SK-N-SH treated with all-trans-retinoic acid at 6 μM for 48 hours (cell line): ENCODE results near the gene MT1H.

Experiments used
- ATAC-seq: fragments of 200-7000 bp; cut with Tn5 transposase; 3 replicates; pipeline ENCODE4 v1.9.1; 2020; ENCODE audit warnings: mild to moderate bottlenecking, moderate library complexity
- ARNTL ChIP-seq: fragments of 450-650 bp; formaldehyde crosslinking; IDR thresholded peaks from 2 replicates; pipeline ENCODE4 v1.5.0; 2020; ENCODE audit warnings: low read depth, mild to moderate bottlenecking, moderate library complexity, borderline replicate concordance
- BACH2 ChIP-seq: fragments of 250-450 bp; sonication (Bioruptor Pico); IDR thresholded peaks from 2 replicates; pipeline ENCODE4 v1.9.0; 2021; ENCODE audit warnings: mild to moderate bottlenecking, borderline replicate concordance
- CSDC2 ChIP-seq: fragments of 250-450 bp; sonication (Bioruptor Pico); IDR thresholded peaks from 2 replicates; pipeline ENCODE4 v1.5.0; 2020; ENCODE audit warnings: mild to moderate bottlenecking, moderate library complexity
- ESRRG ChIP-seq: fragments of 250-450 bp; sonication (Bioruptor Pico); IDR thresholded peaks from 2 replicates; pipeline ENCODE4 v1.6.1; 2021; ENCODE audit warnings: mild to moderate bottlenecking
- GLIS3 ChIP-seq: fragments of 250-450 bp; sonication (Bioruptor Pico); IDR thresholded peaks from 2 replicates; pipeline ENCODE4 v1.5.0; 2020; ENCODE audit warnings: mild to moderate bottlenecking, moderate library complexity
- ISL1 ChIP-seq: fragments of 250-450 bp; sonication (Bioruptor Pico); IDR thresholded peaks from 2 replicates; pipeline ENCODE4 v2.1.2; 2022; ENCODE audit warnings: mild to moderate bottlenecking, moderate library complexity
- PPARA ChIP-seq: fragments of 250-450 bp; sonication (Bioruptor Pico); IDR thresholded peaks from 2 replicates; pipeline ENCODE4 v1.5.0; 2020; ENCODE audit warnings: mild to moderate bottlenecking, borderline replicate concordance
- RARB ChIP-seq: fragments of 250-450 bp; sonication (Bioruptor Pico); IDR thresholded peaks from 2 replicates; pipeline ENCODE4 v1.8.0; 2021; ENCODE audit warnings: mild to moderate bottlenecking, moderate library complexity
- SNAI2 ChIP-seq: fragments of 250-450 bp; sonication (Bioruptor Pico); IDR thresholded peaks from 2 replicates; pipeline ENCODE4 v1.5.0; 2020; ENCODE audit warnings: mild to moderate bottlenecking, moderate library complexity
- TOX ChIP-seq: fragments of 250-450 bp; sonication (Bioruptor Pico); IDR thresholded peaks from 2 replicates; pipeline ENCODE4 v1.8.0; 2021; ENCODE audit warnings: mild to moderate bottlenecking, moderate library complexity, borderline replicate concordance
- ZC3H10 ChIP-seq: fragments of 250-450 bp; sonication (Bioruptor Pico); IDR thresholded peaks from 2 replicates; pipeline ENCODE4 v1.5.1; 2021; ENCODE audit warnings: mild to moderate bottlenecking, moderate library complexity
- ZFP3 ChIP-seq: fragments of 250-450 bp; sonication (Bioruptor Pico); IDR thresholded peaks from 2 replicates; pipeline ENCODE4 v1.5.0; 2020; ENCODE audit warnings: mild to moderate bottlenecking, moderate library complexity
- ZNF565 ChIP-seq: fragments of 450-650 bp; formaldehyde crosslinking; conservative IDR thresholded peaks from 2 replicates; pipeline ENCODE4 v1.5.0; 2020; ENCODE audit warnings: low read depth, mild to moderate bottlenecking, moderate library complexity
- ZNF70 ChIP-seq: fragments of 450-650 bp; formaldehyde crosslinking; IDR thresholded peaks from 2 replicates; pipeline ENCODE4 v1.5.0; 2020; ENCODE audit warnings: mild to moderate bottlenecking, moderate library complexity
- ZNF8 ChIP-seq: fragments of 450-650 bp; formaldehyde crosslinking; IDR thresholded peaks from 2 replicates; pipeline ENCODE4 v1.5.0; 2020; ENCODE audit warnings: mild to moderate bottlenecking, moderate library complexity
- TF ChIP-seq, protein P1 (sequence below): fragments of 250-450 bp; sonication (Bioruptor Pico); IDR thresholded peaks from 2 replicates; pipeline ENCODE4 v1.8.0; 2021; ENCODE audit warnings: low read depth, mild to moderate bottlenecking, moderate library complexity, borderline replicate concordance
- TF ChIP-seq, protein P2 (sequence below): fragments of 250-450 bp; sonication (Bioruptor Pico); IDR thresholded peaks from 2 replicates; pipeline ENCODE4 v1.5.1; 2021; ENCODE audit warnings: mild to moderate bottlenecking, moderate library complexity
- TF ChIP-seq, protein P3 (sequence below): fragments of 250-450 bp; sonication (Bioruptor Pico); IDR thresholded peaks from 2 replicates; pipeline ENCODE4 v1.8.0; 2020; ENCODE audit warnings: mild to moderate bottlenecking, moderate library complexity, borderline replicate concordance
- TF ChIP-seq, protein P4 (sequence below): fragments of 250-450 bp; sonication (Bioruptor Pico); IDR thresholded peaks from 2 replicates; pipeline ENCODE4 v1.5.1; 2020; ENCODE audit warnings: low read depth, mild to moderate bottlenecking, moderate library complexity
- TF ChIP-seq, protein P5 (sequence below): fragments of 250-450 bp; sonication (Bioruptor Pico); IDR thresholded peaks from 2 replicates; pipeline ENCODE4 v1.5.0; 2020; ENCODE audit warnings: mild to moderate bottlenecking, moderate library complexity

Gene MT1H

DNA sequence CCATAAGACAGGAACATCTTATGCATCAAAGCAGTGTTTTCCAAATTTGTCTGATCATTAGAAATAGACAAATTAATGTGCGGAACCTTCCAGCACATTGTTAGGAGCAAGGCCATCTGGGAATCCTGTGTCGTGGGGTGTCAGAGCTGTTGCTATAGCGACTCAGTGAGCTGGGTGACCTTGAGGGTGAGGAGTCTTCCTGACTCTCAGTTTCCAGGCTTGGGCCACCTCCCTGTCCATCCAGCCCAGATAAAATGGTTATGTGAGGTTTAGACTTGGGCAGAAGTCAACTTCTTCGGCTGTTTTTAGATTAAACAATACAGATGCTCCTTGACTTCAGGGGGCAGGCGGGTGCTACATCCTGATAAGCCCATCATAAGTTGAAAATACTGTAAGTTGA is 33.2 kb downstream of the MT1H start:
- no peak for TF ChIP-seq ESRRG (CRISPR knock-in tag)
- no peak for ATAC-seq

DNA sequence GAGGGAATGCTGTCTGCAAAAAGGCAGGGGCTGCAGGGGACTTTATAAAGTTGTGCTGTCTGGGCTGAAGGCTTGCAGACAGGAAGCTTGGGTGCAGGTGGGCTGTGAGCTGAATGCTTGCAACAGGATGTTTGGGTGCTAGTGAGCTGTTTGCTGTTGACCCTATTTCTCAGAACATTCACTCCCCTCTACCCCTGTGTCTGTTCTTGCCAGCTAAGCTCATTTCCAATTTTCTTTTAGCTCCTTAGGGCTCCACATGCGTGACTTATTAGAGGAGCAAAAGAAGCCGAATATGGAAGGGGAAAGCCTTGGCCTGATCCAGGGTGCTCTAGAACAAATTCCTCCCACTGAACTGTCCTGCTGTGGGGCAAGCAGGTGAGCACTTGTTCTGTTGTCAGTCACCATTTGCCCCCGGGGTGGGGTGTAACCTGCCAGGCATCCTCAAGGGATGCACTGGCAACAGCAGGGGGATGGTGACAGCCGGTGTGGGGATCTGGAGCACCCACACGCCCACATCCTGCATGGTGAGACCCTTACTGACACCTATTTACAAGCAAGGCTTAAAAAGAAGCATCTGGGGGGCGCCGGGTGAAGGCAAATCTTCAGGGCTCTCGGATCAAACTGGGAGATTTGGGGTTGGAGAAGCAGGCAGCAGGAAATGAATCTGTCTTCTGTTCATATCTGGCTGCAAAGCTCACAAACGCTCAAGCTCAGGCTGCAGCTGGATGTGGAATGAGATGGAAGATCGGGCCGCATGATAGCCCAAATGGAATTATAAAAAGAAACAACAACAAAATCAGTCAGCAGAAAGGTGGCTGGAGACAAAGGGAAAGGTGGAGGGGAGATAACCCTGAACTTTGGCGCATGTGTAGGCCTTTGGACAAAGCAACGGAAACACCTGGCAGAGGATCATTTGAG is 39.2 kb downstream of the MT1H start:
- TF ChIP-seq, protein P1, sequence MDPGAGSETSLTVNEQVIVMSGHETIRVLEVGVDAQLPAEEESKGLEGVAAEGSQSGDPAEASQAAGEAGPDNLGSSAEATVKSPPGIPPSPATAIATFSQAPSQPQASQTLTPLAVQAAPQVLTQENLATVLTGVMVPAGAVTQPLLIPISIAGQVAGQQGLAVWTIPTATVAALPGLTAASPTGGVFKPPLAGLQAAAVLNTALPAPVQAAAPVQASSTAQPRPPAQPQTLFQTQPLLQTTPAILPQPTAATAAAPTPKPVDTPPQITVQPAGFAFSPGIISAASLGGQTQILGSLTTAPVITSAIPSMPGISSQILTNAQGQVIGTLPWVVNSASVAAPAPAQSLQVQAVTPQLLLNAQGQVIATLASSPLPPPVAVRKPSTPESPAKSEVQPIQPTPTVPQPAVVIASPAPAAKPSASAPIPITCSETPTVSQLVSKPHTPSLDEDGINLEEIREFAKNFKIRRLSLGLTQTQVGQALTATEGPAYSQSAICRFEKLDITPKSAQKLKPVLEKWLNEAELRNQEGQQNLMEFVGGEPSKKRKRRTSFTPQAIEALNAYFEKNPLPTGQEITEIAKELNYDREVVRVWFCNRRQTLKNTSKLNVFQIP (CRISPR knock-in tag), result no peak
- TF ChIP-seq TOX (CRISPR knock-in tag) (no peak), ZC3H10 (CRISPR knock-in tag) (no peak), BACH2 (CRISPR knock-in tag) (no peak), ZFP3 (CRISPR knock-in tag) (no peak), GLIS3 (CRISPR knock-in tag) (no peak), CSDC2 (no peak), ZNF565 (no peak), ESRRG (CRISPR knock-in tag) (no peak), ARNTL (CRISPR knock-in tag) (no peak), RARB (CRISPR knock-in tag) (no peak)
- TF ChIP-seq, protein P2, sequence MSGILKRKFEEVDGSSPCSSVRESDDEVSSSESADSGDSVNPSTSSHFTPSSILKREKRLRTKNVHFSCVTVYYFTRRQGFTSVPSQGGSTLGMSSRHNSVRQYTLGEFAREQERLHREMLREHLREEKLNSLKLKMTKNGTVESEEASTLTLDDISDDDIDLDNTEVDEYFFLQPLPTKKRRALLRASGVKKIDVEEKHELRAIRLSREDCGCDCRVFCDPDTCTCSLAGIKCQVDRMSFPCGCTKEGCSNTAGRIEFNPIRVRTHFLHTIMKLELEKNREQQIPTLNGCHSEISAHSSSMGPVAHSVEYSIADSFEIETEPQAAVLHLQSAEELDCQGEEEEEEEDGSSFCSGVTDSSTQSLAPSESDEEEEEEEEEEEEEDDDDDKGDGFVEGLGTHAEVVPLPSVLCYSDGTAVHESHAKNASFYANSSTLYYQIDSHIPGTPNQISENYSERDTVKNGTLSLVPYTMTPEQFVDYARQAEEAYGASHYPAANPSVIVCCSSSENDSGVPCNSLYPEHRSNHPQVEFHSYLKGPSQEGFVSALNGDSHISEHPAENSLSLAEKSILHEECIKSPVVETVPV (CRISPR knock-in tag), result no peak
- TF ChIP-seq, protein P3, sequence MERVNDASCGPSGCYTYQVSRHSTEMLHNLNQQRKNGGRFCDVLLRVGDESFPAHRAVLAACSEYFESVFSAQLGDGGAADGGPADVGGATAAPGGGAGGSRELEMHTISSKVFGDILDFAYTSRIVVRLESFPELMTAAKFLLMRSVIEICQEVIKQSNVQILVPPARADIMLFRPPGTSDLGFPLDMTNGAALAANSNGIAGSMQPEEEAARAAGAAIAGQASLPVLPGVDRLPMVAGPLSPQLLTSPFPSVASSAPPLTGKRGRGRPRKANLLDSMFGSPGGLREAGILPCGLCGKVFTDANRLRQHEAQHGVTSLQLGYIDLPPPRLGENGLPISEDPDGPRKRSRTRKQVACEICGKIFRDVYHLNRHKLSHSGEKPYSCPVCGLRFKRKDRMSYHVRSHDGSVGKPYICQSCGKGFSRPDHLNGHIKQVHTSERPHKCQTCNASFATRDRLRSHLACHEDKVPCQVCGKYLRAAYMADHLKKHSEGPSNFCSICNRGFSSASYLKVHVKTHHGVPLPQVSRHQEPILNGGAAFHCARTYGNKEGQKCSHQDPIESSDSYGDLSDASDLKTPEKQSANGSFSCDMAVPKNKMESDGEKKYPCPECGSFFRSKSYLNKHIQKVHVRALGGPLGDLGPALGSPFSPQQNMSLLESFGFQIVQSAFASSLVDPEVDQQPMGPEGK (CRISPR knock-in tag), result no peak
- no peak for ATAC-seq

DNA sequence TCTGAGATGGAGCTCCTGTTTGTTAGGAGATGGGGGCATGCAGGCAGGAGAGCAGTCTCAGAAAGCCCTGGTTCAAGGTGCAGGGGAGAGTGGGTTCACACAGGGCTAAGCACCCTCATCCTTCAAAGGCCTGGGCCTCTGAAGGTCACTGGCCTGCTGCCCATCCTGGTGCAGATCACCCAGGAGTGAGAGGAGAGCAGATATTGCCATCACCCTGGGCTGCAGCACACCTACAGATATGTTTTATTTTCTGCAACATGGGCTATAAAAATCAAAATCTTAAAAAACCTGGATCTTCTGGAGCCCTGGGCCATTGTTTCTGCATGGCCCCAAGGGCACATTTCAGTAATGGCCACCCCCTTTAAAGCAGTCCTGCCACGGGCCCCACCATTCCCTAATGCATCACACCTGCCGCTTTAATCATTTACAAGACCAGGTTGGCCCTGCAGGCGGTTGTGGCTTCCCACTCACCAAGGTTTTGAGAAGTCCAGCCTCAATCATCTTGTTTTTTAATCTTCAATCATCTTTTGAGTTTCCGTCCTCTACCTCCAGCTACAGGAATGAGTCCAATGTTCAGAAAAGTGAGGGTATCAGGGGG is 39.9 kb downstream of the MT1H start:
- no peak for ATAC-seq
- TF ChIP-seq ISL1 (CRISPR knock-in tag) (no peak), ZNF8 (no peak), ZNF70 (no peak), ARNTL (CRISPR knock-in tag) (no peak), BACH2 (CRISPR knock-in tag) (no peak), ZFP3 (CRISPR knock-in tag) (no peak), SNAI2 (CRISPR knock-in tag) (no peak), ESRRG (CRISPR knock-in tag) (no peak), GLIS3 (CRISPR knock-in tag) (no peak), RARB (CRISPR knock-in tag) (no peak), PPARA (CRISPR knock-in tag) (no peak), TOX (CRISPR knock-in tag) (no peak), ZC3H10 (CRISPR knock-in tag) (no peak)
- TF ChIP-seq, protein P4, sequence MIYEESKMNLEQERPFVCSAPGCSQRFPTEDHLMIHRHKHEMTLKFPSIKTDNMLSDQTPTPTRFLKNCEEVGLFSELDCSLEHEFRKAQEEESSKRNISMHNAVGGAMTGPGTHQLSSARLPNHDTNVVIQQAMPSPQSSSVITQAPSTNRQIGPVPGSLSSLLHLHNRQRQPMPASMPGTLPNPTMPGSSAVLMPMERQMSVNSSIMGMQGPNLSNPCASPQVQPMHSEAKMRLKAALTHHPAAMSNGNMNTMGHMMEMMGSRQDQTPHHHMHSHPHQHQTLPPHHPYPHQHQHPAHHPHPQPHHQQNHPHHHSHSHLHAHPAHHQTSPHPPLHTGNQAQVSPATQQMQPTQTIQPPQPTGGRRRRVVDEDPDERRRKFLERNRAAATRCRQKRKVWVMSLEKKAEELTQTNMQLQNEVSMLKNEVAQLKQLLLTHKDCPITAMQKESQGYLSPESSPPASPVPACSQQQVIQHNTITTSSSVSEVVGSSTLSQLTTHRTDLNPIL (CRISPR knock-in tag), result no peak
- TF ChIP-seq, protein P2 (CRISPR knock-in tag), result no peak
- TF ChIP-seq, protein P5, sequence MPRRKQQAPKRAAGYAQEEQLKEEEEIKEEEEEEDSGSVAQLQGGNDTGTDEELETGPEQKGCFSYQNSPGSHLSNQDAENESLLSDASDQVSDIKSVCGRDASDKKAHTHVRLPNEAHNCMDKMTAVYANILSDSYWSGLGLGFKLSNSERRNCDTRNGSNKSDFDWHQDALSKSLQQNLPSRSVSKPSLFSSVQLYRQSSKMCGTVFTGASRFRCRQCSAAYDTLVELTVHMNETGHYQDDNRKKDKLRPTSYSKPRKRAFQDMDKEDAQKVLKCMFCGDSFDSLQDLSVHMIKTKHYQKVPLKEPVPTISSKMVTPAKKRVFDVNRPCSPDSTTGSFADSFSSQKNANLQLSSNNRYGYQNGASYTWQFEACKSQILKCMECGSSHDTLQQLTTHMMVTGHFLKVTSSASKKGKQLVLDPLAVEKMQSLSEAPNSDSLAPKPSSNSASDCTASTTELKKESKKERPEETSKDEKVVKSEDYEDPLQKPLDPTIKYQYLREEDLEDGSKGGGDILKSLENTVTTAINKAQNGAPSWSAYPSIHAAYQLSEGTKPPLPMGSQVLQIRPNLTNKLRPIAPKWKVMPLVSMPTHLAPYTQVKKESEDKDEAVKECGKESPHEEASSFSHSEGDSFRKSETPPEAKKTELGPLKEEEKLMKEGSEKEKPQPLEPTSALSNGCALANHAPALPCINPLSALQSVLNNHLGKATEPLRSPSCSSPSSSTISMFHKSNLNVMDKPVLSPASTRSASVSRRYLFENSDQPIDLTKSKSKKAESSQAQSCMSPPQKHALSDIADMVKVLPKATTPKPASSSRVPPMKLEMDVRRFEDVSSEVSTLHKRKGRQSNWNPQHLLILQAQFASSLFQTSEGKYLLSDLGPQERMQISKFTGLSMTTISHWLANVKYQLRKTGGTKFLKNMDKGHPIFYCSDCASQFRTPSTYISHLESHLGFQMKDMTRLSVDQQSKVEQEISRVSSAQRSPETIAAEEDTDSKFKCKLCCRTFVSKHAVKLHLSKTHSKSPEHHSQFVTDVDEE (CRISPR knock-in tag), result no peak
- TF ChIP-seq, protein P3 (CRISPR knock-in tag), result no peak
- TF ChIP-seq, protein P1 (CRISPR knock-in tag), result no peak
